HEK293 (cell line): ENCODE results near the gene CLNS1A.

Experiments used
- CTCF ChIA-PET: fragments of 350-600 bp; formaldehyde crosslinking; extraction: SDS; loops from one replicate; lab custom pipeline; 2021; ENCODE audit warnings: antibody characterized with exemption; lab: Yijun Ruan, JAX
- POLR2A ChIA-PET: fragments of 300-600 bp; formaldehyde crosslinking; extraction: SDS; loops from one replicate; lab custom pipeline; 2020; ENCODE audit warnings: antibody characterized with exemption, inconsistent platforms; lab: Yijun Ruan, JAX
- H3K27ac ChIP-seq: fragments of 200-500 bp; sonication (Bioruptor generic); 2 replicates; pipeline ENCODE4 v1.5.1; 2014; ENCODE audit warnings: low read depth, low read length, control low read depth, inconsistent platforms; ENCODE audit errors: extremely low read depth
- H3K36me3 ChIP-seq, 2 experiments: fragments of 200-500 bp in 1 of 2; sonication (Bioruptor generic) in 1 of 2; 1 replicate in 1 of 2; 2 replicates in 1 of 2; pipeline ENCODE4 v1.5.1; 2014 to 2017; ENCODE audit warnings: inconsistent platforms in 2 of 2, low read length in 2 of 2; ENCODE audit not compliant: control insufficient read depth in 2 of 2, insufficient read depth in 1 of 2
- H3K4me1 ChIP-seq: fragments of 200-500 bp; sonication (Bioruptor generic); 2 replicates; pipeline ENCODE4 v1.5.1; 2014; ENCODE audit warnings: mild to moderate bottlenecking, low read length, inconsistent platforms; ENCODE audit not compliant: control insufficient read depth, insufficient read depth
- H3K4me3 ChIP-seq: 2 replicates; pipeline ENCODE4 v1.5.1; 2011; ENCODE audit warnings: low read depth, mild to moderate bottlenecking, control low read depth, low read length, moderate library complexity
- H3K9me3 ChIP-seq: fragments of 200-500 bp; sonication (Bioruptor generic); 2 replicates; pipeline ENCODE4 v1.5.1; 2014; ENCODE audit warnings: low read depth, low read length, inconsistent platforms; ENCODE audit not compliant: control insufficient read depth, insufficient read depth
- GLI2 ChIP-seq: fragments of 450-650 bp; formaldehyde crosslinking; IDR thresholded peaks from 2 replicates; pipeline ENCODE4; 2017; ENCODE audit warnings: missing biosample characterization, missing genetic modification characterization, low read depth, borderline replicate concordance
- MZF1 ChIP-seq: fragments of 450-650 bp; formaldehyde crosslinking; IDR thresholded peaks from 2 replicates; pipeline ENCODE4 v1.5.1; 2017; ENCODE audit warnings: missing biosample characterization, missing genetic modification characterization, borderline replicate concordance
- RBAK ChIP-seq: fragments of 450-650 bp; formaldehyde crosslinking; IDR thresholded peaks from 2 replicates; pipeline ENCODE4 v1.5.1; 2016; ENCODE audit warnings: missing biosample characterization, missing genetic modification characterization
- TSHZ1 ChIP-seq: fragments of 450-650 bp; formaldehyde crosslinking; IDR thresholded peaks from 2 replicates; pipeline ENCODE4 v1.5.1; 2016; ENCODE audit warnings: missing biosample characterization, missing genetic modification characterization, borderline replicate concordance
- ZBTB26 ChIP-seq: fragments of 450-650 bp; formaldehyde crosslinking; optimal IDR thresholded peaks from 2 replicates; pipeline ENCODE3; 2016; ENCODE audit warnings: missing biosample characterization, mild to moderate bottlenecking, missing genetic modification characterization
- ZBTB6 ChIP-seq: fragments of 450-650 bp; formaldehyde crosslinking; IDR thresholded peaks from 2 replicates; pipeline ENCODE4 v1.5.1; 2017; ENCODE audit warnings: missing biosample characterization, missing genetic modification characterization
- ZEB2 ChIP-seq: fragments of 450-650 bp; formaldehyde crosslinking; IDR thresholded peaks from 2 replicates; pipeline ENCODE4 v1.5.1; 2016; ENCODE audit warnings: missing biosample characterization, missing genetic modification characterization
- ZNF112 ChIP-seq: fragments of 450-650 bp; formaldehyde crosslinking; IDR thresholded peaks from 2 replicates; pipeline ENCODE4 v1.5.0; 2017; ENCODE audit warnings: missing biosample characterization, missing genetic modification characterization
- ZNF140 ChIP-seq: fragments of 450-650 bp; formaldehyde crosslinking; IDR thresholded peaks from 2 replicates; pipeline ENCODE4 v1.5.1; 2016; ENCODE audit warnings: missing biosample characterization, missing genetic modification characterization
- ZNF157 ChIP-seq: fragments of 450-650 bp; formaldehyde crosslinking; IDR thresholded peaks from 2 replicates; pipeline ENCODE4 v1.5.1; 2016; ENCODE audit warnings: missing biosample characterization, missing genetic modification characterization
- ZNF184 ChIP-seq: fragments of 450-650 bp; IDR thresholded peaks from 2 replicates; pipeline ENCODE4 v1.5.1; 2018; ENCODE audit warnings: missing biosample characterization, mild to moderate bottlenecking, missing genetic modification characterization
- ZNF211 ChIP-seq: fragments of 450-650 bp; formaldehyde crosslinking; IDR thresholded peaks from 2 replicates; pipeline ENCODE4 v1.5.1; 2016; ENCODE audit warnings: low read depth, missing biosample characterization, missing genetic modification characterization
- ZNF324 ChIP-seq: fragments of 450-650 bp; formaldehyde crosslinking; IDR thresholded peaks from 2 replicates; pipeline ENCODE4 v1.5.1; 2016; ENCODE audit warnings: missing biosample characterization, missing genetic modification characterization
- ZNF354C ChIP-seq: fragments of 450-650 bp; formaldehyde crosslinking; IDR thresholded peaks from 2 replicates; pipeline ENCODE4 v1.5.1; 2016; ENCODE audit warnings: missing biosample characterization, missing genetic modification characterization, low read depth, borderline replicate concordance
- ZNF426 ChIP-seq: fragments of 450-650 bp; formaldehyde crosslinking; IDR thresholded peaks from 2 replicates; pipeline ENCODE4 v1.5.1; 2017; ENCODE audit warnings: missing biosample characterization, missing genetic modification characterization, mild to moderate bottlenecking, inconsistent platforms, moderate library complexity
- ZNF596 ChIP-seq: fragments of 450-650 bp; IDR thresholded peaks from 2 replicates; pipeline ENCODE4 v1.5.0; 2018; ENCODE audit warnings: missing biosample characterization, mild to moderate bottlenecking, missing genetic modification characterization, moderate library complexity
- ZNF621 ChIP-seq: fragments of 450-650 bp; formaldehyde crosslinking; IDR thresholded peaks from 2 replicates; pipeline ENCODE4 v1.5.1; 2017; ENCODE audit warnings: missing biosample characterization, missing genetic modification characterization
- ZNF624 ChIP-seq: fragments of 450-650 bp; formaldehyde crosslinking; IDR thresholded peaks from 2 replicates; pipeline ENCODE4 v1.5.1; 2017; ENCODE audit warnings: missing biosample characterization, missing genetic modification characterization
- ZNF830 ChIP-seq: fragments of 450-650 bp; IDR thresholded peaks from 2 replicates; pipeline ENCODE4 v1.5.0; 2018; ENCODE audit warnings: missing biosample characterization, missing genetic modification characterization, low read depth, mild to moderate bottlenecking, moderate library complexity
- ZSCAN16 ChIP-seq: fragments of 450-650 bp; formaldehyde crosslinking; IDR thresholded peaks from 2 replicates; pipeline ENCODE4 v1.5.1; 2016; ENCODE audit warnings: missing biosample characterization, missing genetic modification characterization
- ZSCAN30 ChIP-seq: fragments of 450-650 bp; IDR thresholded peaks from 2 replicates; pipeline ENCODE4 v1.5.1; 2018; ENCODE audit warnings: missing biosample characterization, mild to moderate bottlenecking, missing genetic modification characterization, moderate library complexity
- ZXDB ChIP-seq: fragments of 450-650 bp; formaldehyde crosslinking; IDR thresholded peaks from 2 replicates; pipeline ENCODE4 v1.5.1; 2016; ENCODE audit warnings: missing biosample characterization, missing genetic modification characterization
- TF ChIP-seq, protein P1 (sequence below): fragments of 450-650 bp; formaldehyde crosslinking; IDR thresholded peaks from 2 replicates; pipeline ENCODE4 v1.5.1; 2016; ENCODE audit warnings: missing biosample characterization, missing genetic modification characterization, low read depth
- TF ChIP-seq, protein P2 (sequence below): fragments of 450-650 bp; formaldehyde crosslinking; IDR thresholded peaks from 2 replicates; pipeline ENCODE4 v1.5.1; 2016; ENCODE audit warnings: missing biosample characterization, missing genetic modification characterization

Gene CLNS1A

DNA sequence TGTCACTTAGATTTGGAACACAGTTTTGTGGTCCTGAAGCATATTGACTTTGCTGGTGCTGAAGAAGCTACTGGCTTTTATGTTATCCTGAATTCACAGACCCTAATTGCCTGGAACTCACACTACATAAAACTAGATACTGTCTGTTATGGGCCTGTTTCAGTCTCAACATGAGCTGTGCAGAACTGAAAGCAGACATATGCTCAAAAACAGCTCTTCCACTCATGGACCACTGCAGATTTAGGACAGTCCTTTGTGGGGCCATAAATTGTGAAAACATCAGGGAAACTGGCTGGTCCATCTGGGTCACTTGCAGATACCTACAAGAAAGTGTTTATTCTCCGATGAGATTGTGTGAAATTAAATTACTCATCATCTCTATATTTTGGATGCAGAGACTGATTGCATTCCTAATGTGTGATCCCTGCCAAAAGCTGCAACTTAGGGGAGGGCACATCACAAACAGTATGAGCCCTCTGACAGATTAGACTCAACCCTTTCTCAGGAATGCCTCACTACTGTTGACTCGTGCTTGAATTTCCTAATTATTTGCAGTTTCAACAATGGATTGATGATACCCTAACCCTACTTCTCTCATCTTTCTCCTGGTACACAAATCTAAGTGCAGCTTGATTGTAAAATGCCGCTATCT lies 10.2 kb upstream of the CLNS1A start:
- CTCF ChIA-PET = no interaction called here
- POLR2A ChIA-PET = no interaction called here
- Histone ChIP-seq H3K27ac (no peak overlapping the region), H3K36me3 (no peaks in the 10 kb centered on the region), H3K9me3 (no peaks in the 10 kb centered on the region), H3K4me3 (no peak overlapping the region), H3K4me1 (no peaks in the 10 kb centered on the region)
- TF ChIP-seq ZSCAN30 = no peak
- no peak for TF ChIP-seq ZNF354C
- TF ChIP-seq ZBTB26 = no peak
- TF ChIP-seq ZNF621 (tag by site-specific recombination) = no peak
- TF ChIP-seq, protein P1, sequence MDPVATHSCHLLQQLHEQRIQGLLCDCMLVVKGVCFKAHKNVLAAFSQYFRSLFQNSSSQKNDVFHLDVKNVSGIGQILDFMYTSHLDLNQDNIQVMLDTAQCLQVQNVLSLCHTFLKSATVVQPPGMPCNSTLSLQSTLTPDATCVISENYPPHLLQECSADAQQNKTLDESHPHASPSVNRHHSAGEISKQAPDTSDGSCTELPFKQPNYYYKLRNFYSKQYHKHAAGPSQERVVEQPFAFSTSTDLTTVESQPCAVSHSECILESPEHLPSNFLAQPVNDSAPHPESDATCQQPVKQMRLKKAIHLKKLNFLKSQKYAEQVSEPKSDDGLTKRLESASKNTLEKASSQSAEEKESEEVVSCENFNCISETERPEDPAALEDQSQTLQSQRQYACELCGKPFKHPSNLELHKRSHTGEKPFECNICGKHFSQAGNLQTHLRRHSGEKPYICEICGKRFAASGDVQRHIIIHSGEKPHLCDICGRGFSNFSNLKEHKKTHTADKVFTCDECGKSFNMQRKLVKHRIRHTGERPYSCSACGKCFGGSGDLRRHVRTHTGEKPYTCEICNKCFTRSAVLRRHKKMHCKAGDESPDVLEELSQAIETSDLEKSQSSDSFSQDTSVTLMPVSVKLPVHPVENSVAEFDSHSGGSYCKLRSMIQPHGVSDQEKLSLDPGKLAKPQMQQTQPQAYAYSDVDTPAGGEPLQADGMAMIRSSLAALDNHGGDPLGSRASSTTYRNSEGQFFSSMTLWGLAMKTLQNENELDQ (tag by site-specific recombination) = no peak
- no peak for TF ChIP-seq ZNF211 (tag by site-specific recombination)
- no peak for TF ChIP-seq GLI2

GRCh38 chr11:77644887-77645286 lies 7.3 kb upstream of the CLNS1A start:
- H3K9me3 ChIP-seq = no peaks in the 10 kb centered on the region
- H3K27ac ChIP-seq = no peak overlapping the region
- ChIA-PET POLR2A (no interaction called here), CTCF (no interaction called here)
- no peak overlapping the region for H3K4me3 ChIP-seq
- no peaks in the 10 kb centered on the region for H3K36me3 ChIP-seq
- no peaks in the 10 kb centered on the region for H3K4me1 ChIP-seq
- TF ChIP-seq ZNF140 (tag by site-specific recombination) (no peak), ZNF324 (no peak), ZNF596 (tag by site-specific recombination) (no peak), ZNF112 (no peak), ZNF184 (no peak), ZXDB (no peak), MZF1 (no peak), ZNF426 (tag by site-specific recombination) (no peak), ZBTB6 (no peak), ZBTB26 (no peak), ZEB2 (tag by site-specific recombination) (no peak), TSHZ1 (tag by site-specific recombination) (no peak), ZSCAN16 (no peak), ZNF830 (no peak), RBAK (tag by site-specific recombination) (no peak), ZNF624 (tag by site-specific recombination) (no peak), ZNF157 (tag by site-specific recombination) (no peak)
- TF ChIP-seq, protein P2, sequence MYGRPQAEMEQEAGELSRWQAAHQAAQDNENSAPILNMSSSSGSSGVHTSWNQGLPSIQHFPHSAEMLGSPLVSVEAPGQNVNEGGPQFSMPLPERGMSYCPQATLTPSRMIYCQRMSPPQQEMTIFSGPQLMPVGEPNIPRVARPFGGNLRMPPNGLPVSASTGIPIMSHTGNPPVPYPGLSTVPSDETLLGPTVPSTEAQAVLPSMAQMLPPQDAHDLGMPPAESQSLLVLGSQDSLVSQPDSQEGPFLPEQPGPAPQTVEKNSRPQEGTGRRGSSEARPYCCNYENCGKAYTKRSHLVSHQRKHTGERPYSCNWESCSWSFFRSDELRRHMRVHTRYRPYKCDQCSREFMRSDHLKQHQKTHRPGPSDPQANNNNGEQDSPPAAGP (tag by site-specific recombination) = no peak
